ENCODE results near the gene REV1.

The REV1 gene

GRCh38 chr2:99354070-99354469 lies 135.7 kb downstream of the REV1 start:
- TF ChIP-seq CTCF (IDR thresholded peaks at IDR 0.05; ENCODE audit: low read depth, low read length) = no peak
- DNase-seq = no peak
- H3K27me3 ChIP-seq (ENCODE audit: insufficient read depth, low read depth, severe bottlenecking) = no peaks in the 10 kb centered on the region
- no peak overlapping the region for H3K27ac ChIP-seq
- H3K36me3 ChIP-seq = no peaks in the 10 kb centered on the region; the same call in 1 of the 2 replicates
- H3K4me3 ChIP-seq (ENCODE audit: low read depth, low read length) = no peak overlapping the region
- H3K9me3 ChIP-seq (ENCODE audit: severe bottlenecking) = no peaks in the 10 kb centered on the region
